T-helper 2 cell treated with Interferon-gamma antibody and Interleukin-4, amounts not matched to agents 100 ng/mL and 5 ng/mL, for 36 hours (primary cell): ENCODE data around the gene XRRA1. TPM values are rescaled to one million over a fixed set of nuclear protein-coding genes. Genes with fewer than 3 reads are reported as not detected.

Experiments used
- intact Hi-C: fragments of 100-400 bp; cut with micrococcal nuclease; formaldehyde crosslinking; loops from one replicate; pipeline ENCODE4 v1.15.1; 2023
- total RNA-seq: library from RNA; stranded (reverse); gene quantifications from 2 replicates; pipeline ENCODE4 v1.2.3, GENCODE V29; 2022

Gene XRRA1
- total RNA-seq, 1 donor from 2014 or later: 8.1 TPM

GRCh38 chr11:74950374-74950969 is 1.6 kb upstream of the XRRA1 start:
- intact Hi-C loops: no loop called here

GRCh38 chr11:74949753-74950137 is 854 bp upstream of the XRRA1 start:
- intact Hi-C loops: loop anchor here (1.0 to 10.0 kb wide), 6 partner anchors 40 to 865 kb away; partner anchors contain the start of genes LIPT2, RNF169, TPBGL and UVRAG

GRCh38 chr11:74948546-74948897 is 369 bp downstream of the XRRA1 start:
- intact Hi-C loops: loop anchor here (2.0 to 10.0 kb wide), 4 partner anchors 200 to 866 kb away; partner anchors contain the start of genes LIPT2, RNF169, TPBGL and UVRAG

GRCh38 chr11:74942073-74942759 is 6.7 kb downstream of the XRRA1 start:
- intact Hi-C loops: loop anchor here (10.0 kb wide), 2 partner anchors 447 to 873 kb away; partner anchors contain the start of genes LIPT2 and UVRAG

- intact Hi-C loops: loop anchor here (10.0 kb wide), 2 partner anchors 447 to 873 kb away; partner anchors contain the start of genes LIPT2 and UVRAG
These were observed 7.4 kb downstream of the XRRA1 start for GRCh38 chr11:74941492-74941891.

GRCh38 chr11:74937696-74938475 is 11.0 kb downstream of the XRRA1 start:
- intact Hi-C loops: no loop called here

- intact Hi-C loops: no loop called here
These were observed 11.9 kb downstream of the XRRA1 start for GRCh38 chr11:74936976-74937375.

GRCh38 chr11:74936087-74936486 is 12.8 kb downstream of the XRRA1 start:
- intact Hi-C loops: no loop called here

- intact Hi-C loops: no loop called here
These were observed 13.6 kb downstream of the XRRA1 start for GRCh38 chr11:74935285-74935684.

GRCh38 chr11:74933765-74934164 is 15.1 kb downstream of the XRRA1 start:
- intact Hi-C loops: no loop called here

GRCh38 chr11:74932797-74933196 is 16.1 kb downstream of the XRRA1 start:
- intact Hi-C loops: no loop called here

GRCh38 chr11:74932169-74932568 is 16.7 kb downstream of the XRRA1 start:
- intact Hi-C loops: no loop called here

GRCh38 chr11:74929431-74930363 is 19.2 kb downstream of the XRRA1 start:
- intact Hi-C loops: loop anchor here (1.0 to 2.0 kb wide), 4 partner anchors 103 to 319 kb away; no protein-coding TSS in a partner anchor

- intact Hi-C loops: no loop called here
These were observed 21.4 kb downstream of the XRRA1 start for GRCh38 chr11:74927496-74927895.

- intact Hi-C loops: no loop called here
These were observed 22.4 kb downstream of the XRRA1 start for GRCh38 chr11:74926304-74927030.

GRCh38 chr11:74925281-74925680 is 23.6 kb downstream of the XRRA1 start:
- intact Hi-C loops: no loop called here

GRCh38 chr11:74923125-74923524 is 25.8 kb downstream of the XRRA1 start:
- intact Hi-C loops: no loop called here

- intact Hi-C loops: no loop called here
These were observed 39.1 kb downstream of the XRRA1 start for GRCh38 chr11:74909812-74910211.

- intact Hi-C loops: no loop called here
These were observed 39.5 kb downstream of the XRRA1 start for GRCh38 chr11:74909385-74909784.

- intact Hi-C loops: no loop called here
These were observed 43.6 kb downstream of the XRRA1 start for GRCh38 chr11:74905326-74905725.
